Stomach (tissue), 9 donors: ENCODE results near the gene MAP4K5. TPM values are rescaled to one million over a fixed set of nuclear protein-coding genes. Genes with fewer than 3 reads are reported as not detected.

Source experiments
- DNase-seq, 2 donors: peaks; one replicate each; pipeline versions ENCODE4 v3.0.0 to v3.0.0-alpha.2; 2013 to 2019
- H3K27ac ChIP-seq, 5 donors: fragments of 200-600 bp in 4 of 5; sonication (generic) in 4 of 5; one replicate each; pipeline ENCODE4 v1.5.1; 2013 to 2019; ENCODE audit warnings: mild to moderate bottlenecking in 1 of 5, moderate library complexity in 1 of 5
- H3K27me3 ChIP-seq, 3 donors: fragments of 200-600 bp; sonication (generic); one replicate each; pipeline ENCODE4 v1.5.1; 2017 to 2019; ENCODE audit warnings: mixed run types in 1 of 3
- H3K36me3 ChIP-seq, 4 donors: fragments of 200-600 bp; sonication (generic); 1 replicate in 3 of 4; 2 replicates in 1 of 4; pipeline ENCODE4 v1.5.1; 2016 to 2019
- H3K4me1 ChIP-seq, 4 donors: fragments of 200-600 bp; sonication (generic); one replicate each; pipeline ENCODE4 v1.5.1; 2016 to 2019
- H3K4me3 ChIP-seq, 4 donors: fragments of 200-600 bp; sonication (generic) in 3 of 4; one replicate each; pipeline ENCODE4 v1.5.1; 2016 to 2019; ENCODE audit warnings: mild to moderate bottlenecking in 1 of 4
- H3K9me3 ChIP-seq, 4 donors: fragments of 200-600 bp; sonication (generic); one replicate each; pipeline ENCODE4 v1.5.1; 2016 to 2019
- CTCF ChIP-seq, 7 experiments: fragments of 450-650 bp in 4 of 7; fragments of 200-600 bp in 3 of 7; sonication (generic) in 3 of 7; IDR thresholded peaks; one replicate each; pipeline ENCODE4 v1.5.1; 2016 to 2019; ENCODE audit warnings: antibody characterized with exemption in 7 of 7, control low read depth in 2 of 7, mild to moderate bottlenecking in 1 of 7
- EP300 ChIP-seq: sonication (generic); formaldehyde crosslinking; IDR thresholded peaks from one replicate; pipeline ENCODE4 v1.6.1; 2017; ENCODE audit warnings: antibody characterized with exemption
- POLR2A ChIP-seq, 4 donors: fragments of 450-650 bp; IDR thresholded peaks; one replicate each; pipeline ENCODE4 v1.6.1; 2016; ENCODE audit warnings: antibody characterized with exemption in 4 of 4, control low read depth in 2 of 4, mild to moderate bottlenecking in 1 of 4, moderate library complexity in 1 of 4
- POLR2AphosphoS5 ChIP-seq, 3 donors: sonication (generic); formaldehyde crosslinking; IDR thresholded peaks; one replicate each; pipeline ENCODE4 v1.6.1; 2016; ENCODE audit warnings: antibody characterized with exemption in 3 of 3
- WGBS, 5 donors: extraction: QIAGEN DNeasy Blood & Tissue Kit in 3 of 5; methylation state at CpG; one replicate each; pipeline versions ENCODE4 v1.1.5 to v1.1.7; 2013 to 2018; 5-methylcytosine and 5-hydroxymethylcytosine counted together
- intact Hi-C: fragments of 100-400 bp; cut with DNase I; formaldehyde crosslinking; loops from one replicate; pipeline ENCODE4 v1.15.1; 2023; ENCODE audit warnings: low total_unique reads
- polyA plus RNA-seq, 3 donors: library from polyadenylated mRNA; stranded (reverse); fragments of 200-250 nt; gene quantifications; one replicate each; pipeline ENCODE4 v1.2.3, GENCODE V29; 2013
- total RNA-seq, 5 donors: library from RNA; depleted of rRNA; stranded (reverse); fragments of >200 nt; gene quantifications; one replicate each; pipeline versions ENCODE4 v1.1.0 to v1.2.3, GENCODE V29; 2014 to 2016
- donor health status: healthy with polysubstance abuse.
- donor health status: Bipolar disorder and iron deficiency.
- donor health status: healthy.

MAP4K5 gene
- total and polyA plus RNA-seq, 8 donors = 6.4 to 297 (median 77.3) TPM

- TF ChIP-seq EP300 (no peak), CTCF (IDR thresholded peaks at IDR 0.05) (no peak), POLR2A (IDR thresholded peaks at IDR 0.05) (no peak), POLR2AphosphoS5 (IDR thresholded peaks at IDR 0.05) (no peak)
- WGBS, 5 donors = 0 to 1% (median 1%) methylated on average over 39 to 82 of the region's 82 CpGs
- H3K27ac ChIP-seq = peak overlapping the region; percentile 95 to 99 (median 97)
- DNase-seq = peak; percentile 48 to 81
- H3K27me3 ChIP-seq = no peaks in the 10 kb centered on the region
- H3K4me3 ChIP-seq = peak overlapping the region; percentile 78 to 89 (median 84)
- peaks cover 15 to 57% (median 39%) of the 10 kb centered on the region in 4 donors for H3K4me1 ChIP-seq
- no peaks in the 10 kb centered on the region for H3K9me3 ChIP-seq
- intact Hi-C loops = loop anchor here (5.0 kb wide), 1 partner anchor 220 kb away; the partner anchor contains the start of genes DMAC2L and L2HGDH
- no peaks in the 10 kb centered on the region for H3K36me3 ChIP-seq
These were observed 521 bp downstream of the MAP4K5 start for GRCh38 chr14:50531595-50532501.

- H3K27me3 ChIP-seq = no peaks in the 10 kb centered on the region
- no peaks in the 10 kb centered on the region for H3K36me3 ChIP-seq
- no peak for DNase-seq
- intact Hi-C loops = loop anchor here (5.0 kb wide), 1 partner anchor 219 kb away; the partner anchor contains the start of genes DMAC2L and L2HGDH
- H3K27ac ChIP-seq = peak overlapping the region in 3 of 5 donors; percentile 97 to 99 (median 98)
- TF ChIP-seq POLR2A (IDR thresholded peaks at IDR 0.05) (no peak), POLR2AphosphoS5 (IDR thresholded peaks at IDR 0.05) (no peak), EP300 (no peak), CTCF (IDR thresholded peaks at IDR 0.05) (no peak)
- 17 to 21% (median 18%) methylated on average over 8 of the region's 8 CpGs for whole genome bisulfite sequencing, 5 donors
- H3K4me1 ChIP-seq = peaks cover 15 to 63% (median 43%) of the 10 kb centered on the region in 4 donors
- H3K9me3 ChIP-seq = no peaks in the 10 kb centered on the region
- H3K4me3 ChIP-seq = peak overlapping the region; percentile 78 to 89 (median 84)
These were observed 1.5 kb downstream of the MAP4K5 start for GRCh38 chr14:50530794-50531365.

GRCh38 chr14:50530358-50530757 is 2.0 kb downstream of the MAP4K5 start:
- peak overlapping the region in 3 of 4 donors; percentile 78 to 89 (median 84) for H3K4me3 ChIP-seq
- intact Hi-C loops = loop anchor here (5.0 kb wide), 1 partner anchor 218 kb away; the partner anchor contains the start of genes DMAC2L and L2HGDH
- 14 to 33% (median 21%) methylated on average over 1 of the region's 1 CpG for WGBS, 5 donors
- peak overlapping the region in 3 of 5 donors; percentile 5 to 98 (median 97) for H3K27ac ChIP-seq
- no peak for DNase-seq
- H3K36me3 ChIP-seq = peaks cover 0 to 3% (median 0%) of the 10 kb centered on the region in 4 donors
- H3K4me1 ChIP-seq = peaks cover 15 to 68% (median 45%) of the 10 kb centered on the region in 4 donors
- no peaks in the 10 kb centered on the region for H3K9me3 ChIP-seq
- no peaks in the 10 kb centered on the region for H3K27me3 ChIP-seq
- TF ChIP-seq EP300 (no peak), POLR2A (IDR thresholded peaks at IDR 0.05) (no peak), POLR2AphosphoS5 (IDR thresholded peaks at IDR 0.05) (no peak), CTCF (IDR thresholded peaks at IDR 0.05) (no peak)
